HCT116 (cell line): ENCODE data around the gene XKR7. TPM values are rescaled to one million over a fixed set of nuclear protein-coding genes. Genes with fewer than 3 reads are reported as not detected.

Experiments
- ATAC-seq: fragments of 200-7000 bp; cut with Tn5 transposase; 2 replicates; pipeline ENCODE4 v1.9.1; 2020; ENCODE audit warnings: mild to moderate bottlenecking, moderate library complexity
- BruUV-seq: library from RNA; stranded (reverse); fragments of 400-500 nt; replicated peaks from 2 replicates; lab custom pipeline; 2021; lab: Mats Ljungman, UMichigan
- CTCF ChIA-PET: fragments of 300-600 bp; sonication (Branson Sonifier 250); formaldehyde crosslinking; loops from one replicate; lab custom pipeline; 2021; ENCODE audit warnings: antibody characterized with exemption; lab: Charles Lee
- POLR2A ChIA-PET: fragments of 300-600, 350-600 bp; sonication (Branson Sonifier 250); formaldehyde crosslinking; loops from one replicate; lab custom pipeline; 2021; ENCODE audit warnings: antibody characterized with exemption; lab: Charles Lee
- RAD21 ChIA-PET, 2 experiments: fragments of 300-600 bp; sonication (Branson Sonifier 250); formaldehyde crosslinking; loops; one replicate each; lab custom pipeline; 2023; ENCODE audit warnings: low total read pairs in 2 of 2; ENCODE audit not compliant: uncharacterized antibody in 2 of 2, unreplicated experiment in 2 of 2, low non-redundant PET in 1 of 2; lab: Charles Lee
- DNase-seq: peaks from one replicate; pipeline ENCODE4 v3.0.0-alpha.2; 2010; ENCODE audit warnings: low read depth, low spot score
- H2AFZ ChIP-seq: fragments of 200-600 bp; shearing (Covaris generic), sonication (generic); 2 replicates; pipeline ENCODE4 v1.6.1; 2017; ENCODE audit warnings: low read depth, mixed run types, mixed read lengths, antibody characterized with exemption, low read length; ENCODE audit not compliant: poor library complexity, severe bottlenecking
- H3K27ac ChIP-seq: 2 replicates; pipeline ENCODE4 v1.5.1; 2012; ENCODE audit warnings: low read depth, low read length
- H3K27me3 ChIP-seq: fragments of 200-600 bp; sonication (generic); 2 replicates; pipeline ENCODE4 v1.6.1; 2016; ENCODE audit warnings: mixed run types, low read length, mixed read lengths; ENCODE audit not compliant: insufficient read depth
- H3K36me3 ChIP-seq, 2 experiments: fragments of 200-500 bp in 1 of 2; fragments of 200-600 bp in 1 of 2; sonication (Bioruptor generic) in 1 of 2; sonication (generic) in 1 of 2; 2 replicates each; pipeline versions ENCODE4 v1.5.1 to v1.6.1; 2014 to 2016; ENCODE audit warnings: low read length in 2 of 2, inconsistent platforms in 1 of 2, mixed read lengths in 1 of 2, mixed run types in 1 of 2; ENCODE audit not compliant: insufficient read depth in 2 of 2, control insufficient read depth in 1 of 2
- H3K4me1 ChIP-seq, 2 experiments: fragments of 200-600 bp in 1 of 2; sonication (generic) in 1 of 2; 2 replicates each; pipeline versions ENCODE4 v1.5.1 to v1.6.1; 2012 to 2017; ENCODE audit warnings: low read length in 2 of 2, inconsistent platforms in 1 of 2, mild to moderate bottlenecking in 1 of 2, mixed read lengths in 1 of 2, mixed run types in 1 of 2, moderate library complexity in 1 of 2; ENCODE audit not compliant: insufficient read depth in 2 of 2, control insufficient read depth in 1 of 2
- H3K4me2 ChIP-seq: fragments of 200-600 bp; sonication (generic); 2 replicates; pipeline ENCODE4 v1.6.1; 2017; ENCODE audit warnings: mixed run types, low read length, mixed read lengths
- H3K4me3 ChIP-seq, 2 experiments: fragments of 200-600 bp in 1 of 2; sonication (generic) in 1 of 2; replicated peaks in 1 of 2; 2 replicates each; pipeline ENCODE4 v1.5.1; 2011 to 2016; ENCODE audit warnings: low read length in 2 of 2, control low read depth in 1 of 2, low read depth in 1 of 2, mild to moderate bottlenecking in 1 of 2, mixed read lengths in 1 of 2, mixed run types in 1 of 2
- H3K79me2 ChIP-seq: fragments of 200-600 bp; sonication (generic); 2 replicates; pipeline ENCODE4 v1.6.1; 2017; ENCODE audit warnings: mild to moderate bottlenecking, mixed run types, low read length, moderate library complexity, mixed read lengths; ENCODE audit not compliant: insufficient read depth
- H3K9ac ChIP-seq: fragments of 200-600 bp; sonication (generic); 2 replicates; pipeline ENCODE4 v1.6.1; 2016; ENCODE audit warnings: low read length, mixed read lengths
- H3K9me2 ChIP-seq: fragments of 200-600 bp; sonication (generic), shearing (Covaris generic); 2 replicates; pipeline ENCODE4 v1.6.1; 2017; ENCODE audit warnings: mixed run types, mild to moderate bottlenecking, moderate library complexity; ENCODE audit not compliant: insufficient read depth
- H3K9me3 ChIP-seq, 2 experiments: fragments of 200-500 bp in 1 of 2; fragments of 200-600 bp in 1 of 2; sonication (Bioruptor generic) in 1 of 2; sonication (generic) in 1 of 2; 2 replicates each; pipeline ENCODE4 v1.6.1; 2014 to 2017; ENCODE audit warnings: low read length in 2 of 2, mixed read lengths in 2 of 2, inconsistent platforms in 1 of 2, low read depth in 1 of 2, mild to moderate bottlenecking in 1 of 2, mixed run types in 1 of 2, moderate library complexity in 1 of 2; ENCODE audit not compliant: control insufficient read depth in 1 of 2, insufficient read depth in 1 of 2
- H4K20me1 ChIP-seq: fragments of 200-600 bp; sonication (generic), shearing (Covaris generic); 2 replicates; pipeline ENCODE4 v1.6.1; 2017; ENCODE audit warnings: mixed run types, mild to moderate bottlenecking, moderate library complexity; ENCODE audit not compliant: insufficient read depth
- EZH2 ChIP-seq: fragments of 200-600 bp; sonication (generic); IDR thresholded peaks from 2 replicates; pipeline ENCODE4 v1.6.1; 2017; ENCODE audit warnings: antibody characterized with exemption, mixed run types
- POLR2AphosphoS5 ChIP-seq: IDR thresholded peaks from 2 replicates; pipeline ENCODE4 v1.6.1; 2011; ENCODE audit warnings: mild to moderate bottlenecking, low read depth, low read length, moderate library complexity
- RAD21 ChIP-seq: IDR thresholded peaks from 2 replicates; pipeline ENCODE4 v1.6.1; 2012; ENCODE audit warnings: low read depth, mild to moderate bottlenecking
- TCF7L2 ChIP-seq: IDR thresholded peaks from 2 replicates; pipeline ENCODE4 v1.7.0; 2011; ENCODE audit warnings: borderline replicate concordance, inconsistent platforms; ENCODE audit not compliant: insufficient read depth, insufficient read length; ENCODE audit errors: extremely low read depth
- intact Hi-C: fragments of 100-400 bp; cut with micrococcal nuclease; formaldehyde crosslinking; loops from 2 replicates; pipeline ENCODE4 v1.10.0; 2022
- total RNA-seq: library from RNA; stranded (reverse); gene quantifications from one replicate; pipeline ENCODE4 v1.2.1, GENCODE V29; 2021; ENCODE audit not compliant: unreplicated experiment

Gene XKR7
- total RNA-seq, 1 experiment from 2014 or later: not detected

DNA sequence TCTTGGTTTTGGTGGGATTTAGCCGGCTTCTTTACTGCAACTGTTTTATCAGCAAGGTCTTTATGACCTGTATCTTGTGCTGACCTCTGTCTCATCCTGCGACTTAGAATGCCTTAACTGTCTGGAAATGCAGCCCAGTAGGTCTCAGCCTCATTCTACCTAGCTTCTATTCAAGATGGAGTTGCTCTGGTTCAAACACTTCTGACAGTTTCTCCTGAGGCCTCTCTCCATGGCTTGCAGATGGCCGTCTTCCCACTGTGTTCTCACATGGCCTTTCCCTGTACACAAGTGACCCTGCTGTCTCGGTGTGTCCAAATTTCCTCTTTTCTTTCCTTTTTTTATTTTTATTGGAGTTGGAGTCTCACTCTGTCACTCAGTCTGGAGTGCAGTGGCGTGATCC is 38.1 kb downstream of the XKR7 start:
- Histone ChIP-seq H3K4me1 (no peaks in the 10 kb centered on the region), H3K27ac (no peak overlapping the region), H3K27me3 (no peaks in the 10 kb centered on the region; the same call in 1 of the 2 replicates)
- TF ChIP-seq RAD21 (no peak), TCF7L2 (no peak)
- TF ChIP-seq, all 23 proteins: peak for 0
- CTCF ChIA-PET: interaction anchor here (1.5 kb wide), 1 partner anchor 12 kb away, joined by 7 read pairs; no protein-coding TSS in a partner anchor
- POLR2A ChIA-PET: no interaction called here
- Histone ChIP-seq H3K36me3 (no peaks in the 10 kb centered on the region), H3K79me2 (no peaks in the 10 kb centered on the region), H3K9me3 (no peaks in the 10 kb centered on the region), H4K20me1 (no peaks in the 10 kb centered on the region), H3K9ac (no peak overlapping the region), H3K9me2 (no peaks in the 10 kb centered on the region), H3K4me3 (no peak overlapping the region), H3K4me2 (no peak overlapping the region), H2AFZ (no peak overlapping the region)
- RAD21 ChIA-PET: no interaction called here
- no TSS peak for BruUV-seq
- ATAC-seq (no peak), DNase-seq (no peak)
- intact Hi-C loops: no loop called here

DNA sequence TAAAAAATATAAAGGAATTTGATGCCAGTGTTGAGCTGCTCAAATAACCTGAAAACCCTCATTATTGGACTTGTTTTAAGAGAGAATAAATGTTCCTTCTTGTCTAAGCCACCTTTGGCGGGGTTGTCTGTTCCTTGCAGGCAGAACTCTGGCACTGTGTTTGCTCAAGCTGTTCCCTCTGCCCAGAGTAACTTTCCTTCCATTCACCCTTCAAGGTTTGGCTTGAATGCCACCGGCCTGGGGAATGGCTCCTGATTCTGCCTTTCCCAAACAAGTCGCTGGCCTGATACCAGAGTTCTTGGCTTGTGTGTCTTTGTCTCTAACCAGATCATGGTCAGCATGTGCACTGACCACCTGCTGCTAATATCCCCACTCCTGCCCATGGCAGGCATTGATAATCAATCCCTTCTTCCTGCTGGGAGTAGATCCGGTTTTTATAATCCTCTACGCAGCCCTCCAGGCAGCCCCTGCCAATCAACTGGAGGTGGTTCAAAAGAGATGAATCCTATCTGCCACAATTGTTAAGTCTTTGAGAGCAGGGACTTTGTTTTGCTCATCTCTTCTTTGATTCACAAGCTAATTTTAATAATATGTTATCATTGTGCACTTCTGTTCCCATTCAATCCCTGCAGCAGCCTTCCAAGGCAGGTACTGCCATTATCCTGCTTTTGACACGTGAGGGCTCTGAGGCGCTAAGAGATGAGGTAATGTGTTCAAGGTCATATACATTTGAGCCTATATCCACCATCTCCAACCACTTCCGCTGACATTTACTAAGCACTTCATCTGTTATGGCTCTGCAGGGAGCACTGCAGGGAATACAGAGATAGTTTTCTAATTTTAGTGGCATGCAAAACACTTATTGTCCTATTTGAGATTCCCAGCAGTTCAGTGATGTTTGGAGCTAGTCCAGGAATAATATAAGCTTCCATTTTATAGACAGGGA is 39.2 kb downstream of the XKR7 start:
- TF ChIP-seq POLR2AphosphoS5 (no peak), EZH2 (no peak)
- ChIA-PET CTCF (interaction anchor here (1.5 kb wide), 1 partner anchor 11 kb away, joined by 7 read pairs; no protein-coding TSS in a partner anchor), POLR2A (interaction anchor here (2.2 kb wide), 1 partner anchor 11 kb away, joined by 6 read pairs; no protein-coding TSS in a partner anchor), RAD21 (no interaction called here)
- intact Hi-C loops: no loop called here
- Histone ChIP-seq H3K4me1 (no peaks in the 10 kb centered on the region), H4K20me1 (no peaks in the 10 kb centered on the region), H3K9me2 (no peaks in the 10 kb centered on the region), H3K79me2 (no peaks in the 10 kb centered on the region), H3K4me2 (no peak overlapping the region), H2AFZ (no peak overlapping the region), H3K9ac (no peak overlapping the region), H3K27me3 (peaks cover 3% of the 10 kb centered on the region; the same call in 1 of the 2 replicates), H3K9me3 (no peaks in the 10 kb centered on the region), H3K27ac (no peak overlapping the region), H3K36me3 (no peaks in the 10 kb centered on the region), H3K4me3 (no peak overlapping the region)
- BruUV-seq: no TSS peak
- DNase-seq (no peak), ATAC-seq (no peak)
